H9 (cell line): ENCODE measurements around the gene GPR151. TPM values are rescaled to one million over a fixed set of nuclear protein-coding genes. Genes with fewer than 3 reads are reported as not detected.

Experiments
- DNase-seq: peaks from one replicate; pipeline ENCODE4 v3.0.0-alpha.2; 2017
- H2AFZ ChIP-seq: one replicate; pipeline ENCODE4 v1.6.1; 2013; ENCODE audit warnings: mild to moderate bottlenecking, low read length, control low read depth, moderate library complexity
- H2AK5ac ChIP-seq: 2 replicates; pipeline ENCODE4 v1.6.1; 2013; ENCODE audit warnings: low read length, control low read depth, mixed read lengths; ENCODE audit not compliant: insufficient read length
- H2BK120ac ChIP-seq: one replicate; pipeline ENCODE4 v1.6.1; 2013; ENCODE audit warnings: low read depth, mild to moderate bottlenecking, low read length, control low read depth, inconsistent platforms; ENCODE audit not compliant: poor library complexity, severe bottlenecking
- H2BK12ac ChIP-seq: 2 replicates; pipeline ENCODE4 v1.6.1; 2013; ENCODE audit warnings: low read length, control low read depth, mixed read lengths, low read depth; ENCODE audit not compliant: insufficient read length
- H2BK15ac ChIP-seq: 2 replicates; pipeline ENCODE4 v1.6.1; 2013; ENCODE audit warnings: low read depth, low read length, control low read depth
- H2BK20ac ChIP-seq: one replicate; pipeline ENCODE4 v1.6.1; 2013; ENCODE audit warnings: low read depth, mild to moderate bottlenecking, low read length, control low read depth, inconsistent platforms; ENCODE audit not compliant: poor library complexity, severe bottlenecking
- H2BK5ac ChIP-seq: 2 replicates; pipeline ENCODE4 v1.6.1; 2013; ENCODE audit warnings: low read length, control low read depth, mixed read lengths; ENCODE audit not compliant: insufficient read length
- H3K14ac ChIP-seq: 2 replicates; pipeline ENCODE4 v1.6.1; 2013; ENCODE audit warnings: low read length, control low read depth; ENCODE audit not compliant: insufficient read depth
- H3K18ac ChIP-seq: 2 replicates; pipeline ENCODE4 v1.6.1; 2013; ENCODE audit warnings: low read depth, mild to moderate bottlenecking, mixed read lengths, low read length, control low read depth; ENCODE audit not compliant: insufficient read length
- H3K23ac ChIP-seq: 2 replicates; pipeline ENCODE4 v1.6.1; 2013; ENCODE audit warnings: low read length, control low read depth, mixed read lengths, low read depth; ENCODE audit not compliant: insufficient read length
- H3K23me2 ChIP-seq: 2 replicates; pipeline ENCODE4 v1.6.1; 2013; ENCODE audit warnings: low read depth, mild to moderate bottlenecking, mixed read lengths, low read length, control low read depth; ENCODE audit not compliant: insufficient read length, poor library complexity, severe bottlenecking
- H3K27ac ChIP-seq: 2 replicates; pipeline ENCODE4 v1.5.1; 2013; ENCODE audit warnings: low read length, control low read depth, mixed read lengths, low read depth; ENCODE audit not compliant: insufficient read length
- H3K27me3 ChIP-seq: 2 replicates; pipeline ENCODE4 v1.6.1; 2013; ENCODE audit warnings: low read length, control low read depth, inconsistent platforms; ENCODE audit not compliant: insufficient read depth
- H3K4ac ChIP-seq: 2 replicates; pipeline ENCODE4 v1.6.1; 2013; ENCODE audit warnings: low read depth, mild to moderate bottlenecking, control low read depth, inconsistent platforms, low read length, moderate library complexity
- H3K4me1 ChIP-seq: 2 replicates; pipeline ENCODE4 v1.6.1; 2013; ENCODE audit warnings: low read length, control low read depth, inconsistent platforms; ENCODE audit not compliant: insufficient read depth
- H3K4me2 ChIP-seq: 2 replicates; pipeline ENCODE4 v1.6.1; 2013; ENCODE audit warnings: low read length, control low read depth, mixed read lengths; ENCODE audit not compliant: insufficient read length, insufficient read depth
- H3K56ac ChIP-seq: 2 replicates; pipeline ENCODE4 v1.6.1; 2013; ENCODE audit warnings: low read depth, mild to moderate bottlenecking, mixed read lengths, low read length, control low read depth; ENCODE audit not compliant: insufficient read length
- H3K79me1 ChIP-seq: 2 replicates; pipeline ENCODE4 v1.6.1; 2013; ENCODE audit warnings: low read depth, mild to moderate bottlenecking, moderate library complexity, low read length, control low read depth, inconsistent platforms; ENCODE audit not compliant: insufficient read depth, poor library complexity, severe bottlenecking
- H3K79me2 ChIP-seq: 2 replicates; pipeline ENCODE4 v1.6.1; 2013; ENCODE audit warnings: low read length, control low read depth, inconsistent platforms; ENCODE audit not compliant: insufficient read depth
- H3K9ac ChIP-seq: 2 replicates; pipeline ENCODE4 v1.6.1; 2013; ENCODE audit warnings: low read length, control low read depth, mixed read lengths; ENCODE audit not compliant: insufficient read length; ENCODE audit errors: extremely low read depth
- H3K9me3 ChIP-seq: one replicate; pipeline ENCODE4 v1.6.1; 2013; ENCODE audit warnings: low read depth, low read length, inconsistent platforms; ENCODE audit not compliant: control insufficient read depth
- H3T11ph ChIP-seq: one replicate; pipeline ENCODE4 v1.6.1; 2013; ENCODE audit warnings: mild to moderate bottlenecking, low read length, control low read depth, inconsistent platforms
- H4K20me1 ChIP-seq: one replicate; pipeline ENCODE4 v1.6.1; 2013; ENCODE audit not compliant: control insufficient read depth, insufficient read length, insufficient read depth
- H4K5ac ChIP-seq: 2 replicates; pipeline ENCODE4 v1.6.1; 2013; ENCODE audit warnings: low read depth, mild to moderate bottlenecking, mixed read lengths, low read length, control low read depth; ENCODE audit not compliant: insufficient read length
- H4K8ac ChIP-seq: replicated peaks from 2 replicates; pipeline ENCODE4 v1.6.1; 2013; ENCODE audit warnings: low read length, control low read depth, mixed read lengths, low read depth; ENCODE audit not compliant: insufficient read length
- H4K91ac ChIP-seq: 2 replicates; pipeline ENCODE4 v1.6.1; 2013; ENCODE audit warnings: low read depth, mild to moderate bottlenecking, moderate library complexity, mixed read lengths, low read length, control low read depth; ENCODE audit not compliant: insufficient read length
- H3K27ac Mint-ChIP-seq, 3 experiments: 2 replicates in 2 of 3; 3 replicates in 1 of 3; pipeline ENCODE4 v1.8.0; 2020 to 2021; ENCODE audit warnings: mixed read lengths in 3 of 3, mild to moderate bottlenecking in 1 of 3, moderate library complexity in 1 of 3
- H3K27me3 Mint-ChIP-seq: 2 replicates; pipeline ENCODE4 v1.8.0; 2021; ENCODE audit warnings: low read depth, mild to moderate bottlenecking, moderate library complexity, mixed read lengths
- H3K36me3 Mint-ChIP-seq, 3 experiments: 2 replicates in 2 of 3; 3 replicates in 1 of 3; pipeline ENCODE4 v1.8.0; 2020 to 2021; ENCODE audit warnings: low read depth in 3 of 3, mixed read lengths in 3 of 3; ENCODE audit not compliant: insufficient read depth in 1 of 3
- H3K4me1 Mint-ChIP-seq, 2 experiments: 2 replicates each; pipeline ENCODE4 v1.8.0; 2020; ENCODE audit warnings: mixed read lengths in 2 of 2
- H3K4me3 Mint-ChIP-seq, 2 experiments: 2 replicates in 1 of 2; 3 replicates in 1 of 2; pipeline ENCODE4 v1.8.0; 2020 to 2021; ENCODE audit warnings: mild to moderate bottlenecking in 2 of 2, mixed read lengths in 2 of 2, moderate library complexity in 1 of 2
- H3K9me3 Mint-ChIP-seq, 2 experiments: 2 replicates in 1 of 2; 3 replicates in 1 of 2; pipeline ENCODE4 v1.8.0; 2020; ENCODE audit warnings: mild to moderate bottlenecking in 2 of 2, mixed read lengths in 2 of 2, moderate library complexity in 1 of 2
- CTCF ChIP-seq: fragments of 200-600 bp; sonication (generic); conservative IDR thresholded peaks from 3 replicates; pipeline ENCODE4 v1.8.0; 2021; ENCODE audit warnings: antibody characterized with exemption, mild to moderate bottlenecking
- WGBS: extraction: QIAGEN DNeasy Blood & Tissue Kit; methylation state at CpG from one replicate; pipeline ENCODE4 v1.1.7; 2013; ENCODE audit warnings: missing lambda C conversion rate, low lambda C conversion rate, mixed read lengths; ENCODE audit not compliant: insufficient read length; ENCODE audit errors: extremely low coverage; 5-methylcytosine and 5-hydroxymethylcytosine counted together
- total RNA-seq: library from RNA; stranded (reverse); gene quantifications from 2 replicates; pipeline ENCODE4 v1.2.1, GENCODE V29; 2021

The GPR151 gene
- total RNA-seq, 1 experiment from 2014 or later: not detected

- Histone ChIP-seq H2BK15ac (no peak overlapping the region), H4K20me1 (no peaks in the 10 kb centered on the region), H3K79me2 (no peaks in the 10 kb centered on the region), H3K14ac (no peak overlapping the region), H2AFZ (no peak overlapping the region), H3T11ph (no peak overlapping the region), H3K9me3 (no peaks in the 10 kb centered on the region), H2BK12ac (no peak overlapping the region), H2AK5ac (no peak overlapping the region), H3K4me1 (no peaks in the 10 kb centered on the region), H3K23me2 (no peaks in the 10 kb centered on the region), H2BK120ac (no peak overlapping the region), H2BK5ac (no peak overlapping the region), H3K27ac (no peak overlapping the region), H4K8ac (no peak overlapping the region), H4K5ac (no peak overlapping the region), H4K91ac (no peak overlapping the region), H3K4me2 (no peak overlapping the region), H3K4ac (no peak overlapping the region), H3K9ac (no peak overlapping the region), H3K23ac (no peak overlapping the region), H3K27me3 (no peaks in the 10 kb centered on the region), H3K79me1 (no peaks in the 10 kb centered on the region), H2BK20ac (no peak overlapping the region), H3K18ac (no peak overlapping the region), H3K56ac (no peak overlapping the region)
- H3K4me1 Mint-ChIP-seq: no peaks in the 10 kb centered on the region
- no peaks in the 10 kb centered on the region for H3K27me3 Mint-ChIP-seq
- peaks cover 11 to 45% (median 36%) of the 10 kb centered on the region in 3 experiments; a peak in 6 of 7 replicates for H3K36me3 Mint-ChIP-seq
- DNase-seq: no peak
- H3K9me3 Mint-ChIP-seq: no peaks in the 10 kb centered on the region
- H3K27ac Mint-ChIP-seq: no peak overlapping the region
- no peak overlapping the region for H3K4me3 Mint-ChIP-seq
- TF ChIP-seq CTCF: no peak
- no CpG with 5 or more reads among the region's 2 CpGs for WGBS
Measured at GRCh38 chr5:146494656-146495055, 21.3 kb downstream of the GPR151 start.
